Measurements from ENCODE around the gene CHAF1A.

The CHAF1A gene

DNA sequence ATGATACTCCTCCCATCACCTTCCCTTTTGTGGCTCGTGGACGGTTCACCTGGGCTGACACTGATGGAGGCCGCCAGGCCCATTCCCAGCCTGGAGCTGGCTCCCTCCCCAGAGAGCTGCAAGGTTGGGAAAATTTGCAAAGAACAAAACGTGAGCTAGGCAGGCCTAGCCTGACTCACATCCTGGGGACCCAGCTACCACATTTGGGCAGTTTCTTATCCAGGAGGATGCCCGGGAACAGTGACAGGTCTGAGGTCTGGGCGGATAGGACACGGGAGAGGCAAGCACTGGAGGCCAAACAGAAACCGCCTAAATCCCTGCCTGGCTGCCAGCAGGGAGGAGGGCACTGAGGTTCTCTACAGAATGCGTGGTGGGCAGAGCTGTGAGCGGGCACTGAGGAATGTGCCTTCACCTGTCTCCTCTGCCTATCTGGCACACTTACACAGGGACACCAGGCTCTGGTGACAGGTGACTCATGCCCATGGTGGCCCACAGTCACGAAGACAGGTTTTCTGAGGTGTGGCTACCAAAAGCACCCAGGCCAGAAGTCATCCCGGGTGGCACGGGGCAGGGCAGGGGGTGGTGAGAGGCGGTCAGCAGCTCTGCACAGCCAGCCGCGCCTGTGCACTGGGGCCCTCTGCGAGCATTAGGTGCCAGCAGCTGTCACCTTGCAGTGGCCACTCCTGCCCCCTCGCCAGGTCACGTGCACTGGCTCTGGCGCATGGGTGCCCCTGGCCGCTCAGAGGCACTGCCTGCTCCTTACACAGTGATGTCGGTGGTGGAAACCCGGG is 25.3 kb upstream of the CHAF1A start:
- no peak for DNase-seq (ENCODE audit: low read depth in 3 of 3)

DNA sequence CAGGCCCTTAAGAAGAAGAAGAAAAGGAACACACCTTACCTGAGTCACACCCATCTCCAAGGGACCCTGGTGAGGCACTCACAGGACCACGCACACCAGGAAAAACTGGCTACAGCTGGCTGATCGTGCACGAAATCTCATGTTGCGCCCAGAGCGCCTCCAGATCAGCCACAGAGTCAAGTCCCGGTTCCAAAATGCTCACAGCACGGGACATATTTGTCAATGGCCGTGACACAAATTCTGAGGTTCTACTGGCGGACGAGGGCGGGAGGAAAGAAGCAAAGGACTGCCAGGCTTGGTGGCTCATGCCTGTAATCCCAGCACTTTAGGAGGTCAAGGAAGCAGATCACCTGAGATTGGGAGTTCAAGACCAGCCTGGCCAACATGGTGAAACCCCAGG is 23.6 kb upstream of the CHAF1A start:
- no peak for DNase-seq (ENCODE audit: low read depth in 3 of 3)

DNA sequence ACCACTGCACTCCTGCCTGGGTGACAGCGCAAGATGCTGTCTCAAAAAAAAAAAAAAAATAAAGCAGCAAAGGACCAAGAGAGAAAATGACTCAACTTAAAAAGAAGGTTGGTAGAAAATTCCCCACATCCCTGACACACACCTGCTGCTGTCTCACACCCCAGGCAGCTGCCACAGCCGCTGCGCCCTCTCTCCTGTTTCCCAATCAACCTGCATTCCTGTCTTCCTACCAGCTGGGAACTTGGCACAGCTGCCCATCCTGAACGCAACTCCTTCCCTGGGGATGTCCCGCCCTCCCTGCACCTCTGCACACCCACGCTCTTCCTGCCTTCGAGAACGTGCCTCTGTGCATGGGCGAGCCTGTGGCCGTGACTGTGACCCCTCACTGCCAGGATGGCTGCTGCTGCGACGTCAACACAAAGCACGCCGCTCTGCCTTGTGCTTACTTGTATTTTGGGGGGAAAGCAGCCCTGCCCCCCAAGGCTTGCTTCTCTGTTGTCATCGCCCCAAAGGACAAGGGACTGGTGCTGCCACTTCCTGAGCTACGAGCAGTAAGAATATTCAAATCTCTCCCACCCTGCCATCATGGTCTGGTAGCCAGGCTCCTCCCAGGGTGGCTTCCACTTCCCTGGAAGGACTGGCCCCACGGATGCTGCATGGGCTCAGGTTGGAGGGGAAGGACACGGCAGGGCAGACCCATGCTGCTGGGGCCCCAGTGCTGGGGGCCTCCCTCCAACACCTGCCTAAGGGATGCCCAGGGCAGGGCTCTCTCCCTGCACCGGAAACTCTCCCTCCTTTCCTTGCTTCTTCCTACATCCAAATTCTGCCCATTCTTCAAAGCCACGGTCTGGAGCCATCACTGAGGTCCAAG is 22.8 kb upstream of the CHAF1A start:
- DNase-seq (ENCODE audit: low read depth in 3 of 3): peak in 1 of 3 experiments; percentile 46

DNA sequence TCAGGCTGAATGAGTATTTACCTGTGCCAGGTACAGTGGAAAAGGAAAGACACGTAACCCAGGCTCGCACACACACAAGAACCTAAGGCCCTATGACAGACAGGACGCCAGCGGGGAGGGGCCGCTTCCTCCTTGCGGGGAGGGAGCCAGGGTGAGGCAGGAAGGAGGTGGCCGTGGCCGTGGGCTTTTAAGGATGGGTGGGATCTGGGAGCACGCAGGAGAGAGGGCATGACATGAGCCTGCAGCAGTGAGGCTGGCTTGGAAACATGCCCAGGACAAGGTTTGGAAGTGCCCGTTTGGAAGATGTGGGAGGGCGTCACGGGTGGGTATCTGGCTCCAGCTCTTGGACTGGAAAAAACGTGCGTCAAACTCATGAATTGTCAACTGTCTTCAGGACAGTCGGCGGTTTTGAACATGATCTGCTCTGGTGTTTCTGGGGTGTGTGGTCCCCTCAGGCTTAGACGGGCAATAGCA is 22.1 kb upstream of the CHAF1A start:
- peak in 2 of 3 experiments; percentile 16 to 44 for DNase-seq (ENCODE audit: low read depth in 3 of 3)

- no peak for DNase-seq (ENCODE audit: low read depth in 3 of 3)
These were observed 17.0 kb upstream of the CHAF1A start for GRCh38 chr19:4385291-4386040.

DNA sequence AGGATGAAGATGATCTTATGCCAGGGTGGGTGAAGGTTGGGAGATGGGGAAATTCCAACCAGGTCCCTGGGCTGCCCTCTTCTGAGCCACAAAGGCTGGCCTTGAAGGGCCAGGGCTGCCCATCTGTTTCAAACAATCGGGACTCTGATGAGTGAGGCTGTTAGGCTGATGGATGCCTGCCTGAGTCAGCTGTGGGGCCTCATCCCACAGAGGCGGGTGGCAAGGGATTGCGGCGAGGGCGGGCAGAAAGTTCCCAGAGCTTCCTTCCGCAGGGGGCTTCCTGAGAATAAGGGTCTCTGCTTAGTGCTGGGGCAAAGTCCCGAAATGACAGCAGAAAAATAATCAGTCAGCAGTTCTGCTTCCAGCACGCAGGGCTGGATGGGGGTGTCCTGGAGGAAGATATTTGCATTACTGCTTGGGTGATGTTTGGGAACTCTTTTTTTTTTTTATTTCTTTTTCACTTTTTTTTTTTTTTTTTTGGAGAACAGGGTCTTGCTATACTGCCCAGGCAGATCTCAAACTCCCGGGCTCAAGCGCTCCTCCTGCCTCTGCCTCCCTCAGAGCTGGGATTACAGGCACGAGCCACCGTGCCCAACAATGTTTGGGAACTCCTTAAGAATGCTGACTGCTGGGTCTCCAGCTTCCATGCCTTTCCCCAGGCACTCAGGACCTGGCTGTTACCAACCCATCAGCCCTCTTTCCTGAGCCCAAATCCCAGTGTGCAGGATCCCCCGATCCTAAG is 16.2 kb upstream of the CHAF1A start:
- no peak for DNase-seq (ENCODE audit: low read depth in 3 of 3)

- no peak for DNase-seq (ENCODE audit: low read depth in 3 of 3)
These were observed 13.9 kb upstream of the CHAF1A start for GRCh38 chr19:4388337-4389063.

DNA sequence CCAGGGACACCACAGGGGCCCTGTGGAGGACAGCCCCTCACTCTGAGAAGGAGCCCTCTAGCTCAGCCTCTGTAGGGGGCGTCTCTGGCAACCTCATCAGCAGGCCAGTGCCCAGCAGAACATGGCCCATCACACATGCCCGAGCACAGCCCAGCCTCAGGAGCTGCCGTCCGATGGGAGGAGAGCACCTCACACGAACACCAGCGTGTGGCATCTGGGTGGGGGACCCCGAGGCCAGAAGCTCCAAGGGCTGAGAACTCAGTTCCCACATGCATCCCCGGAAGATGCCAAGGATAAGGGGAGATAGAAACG is 13.4 kb upstream of the CHAF1A start:
- no peak for DNase-seq (ENCODE audit: low read depth in 3 of 3)

- no peak for DNase-seq (ENCODE audit: low read depth in 3 of 3)
These were observed 12.9 kb upstream of the CHAF1A start for GRCh38 chr19:4389511-4390016.

- no peak for DNase-seq (ENCODE audit: low read depth in 3 of 3)
These were observed 12.3 kb upstream of the CHAF1A start for GRCh38 chr19:4390017-4390566.

- DNase-seq (ENCODE audit: low read depth in 3 of 3): no peak
These were observed 11.7 kb upstream of the CHAF1A start for GRCh38 chr19:4390567-4391305.

DNA sequence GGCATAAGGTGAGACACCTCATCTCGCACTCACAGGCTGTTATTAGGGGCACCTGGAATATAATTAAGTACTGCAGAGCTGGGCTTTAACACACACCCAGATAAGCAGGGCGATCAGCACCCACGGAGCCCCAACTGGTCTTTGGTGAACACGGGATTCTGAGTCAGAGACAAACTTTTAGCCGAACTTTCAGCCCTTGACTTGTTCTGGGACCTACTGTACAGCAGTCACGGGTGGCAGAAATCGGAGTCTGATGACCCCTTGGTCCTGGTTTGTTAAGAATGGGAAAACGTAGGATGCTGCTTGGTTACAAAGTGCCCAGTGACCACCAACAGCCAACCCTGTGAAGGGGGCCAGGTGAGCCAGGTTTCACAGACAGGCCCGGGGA is 11.1 kb upstream of the CHAF1A start:
- no peak for DNase-seq (ENCODE audit: low read depth in 3 of 3)

- no peak for DNase-seq (ENCODE audit: low read depth in 3 of 3)
These were observed 10.5 kb upstream of the CHAF1A start for GRCh38 chr19:4391701-4392483.

- no peak for DNase-seq (ENCODE audit: low read depth in 3 of 3)
These were observed 8.4 kb upstream of the CHAF1A start for GRCh38 chr19:4393947-4394590.

GRCh38 chr19:4396949-4397783 is 5.3 kb upstream of the CHAF1A start:
- DNase-seq (ENCODE audit: low read depth in 3 of 3): no peak

DNA sequence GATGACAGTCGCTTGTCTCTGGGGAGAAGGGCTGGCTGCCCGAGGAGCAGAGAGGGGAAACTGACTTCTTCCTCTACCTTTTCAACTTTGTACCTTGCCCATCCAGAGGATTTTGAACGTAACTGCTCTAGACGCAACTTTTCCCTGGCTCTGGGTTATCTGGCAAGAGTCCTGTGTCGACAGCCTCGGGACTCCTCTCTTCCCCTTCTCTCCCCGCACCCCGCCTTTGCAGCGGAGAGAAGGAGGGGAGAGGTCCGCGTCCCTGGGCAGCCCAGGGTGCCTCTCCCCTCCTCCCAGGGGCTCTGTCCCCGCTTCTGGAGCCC is 2.7 kb upstream of the CHAF1A start:
- peak in 1 of 3 experiments; percentile 6 for DNase-seq (ENCODE audit: low read depth in 3 of 3)

DNA sequence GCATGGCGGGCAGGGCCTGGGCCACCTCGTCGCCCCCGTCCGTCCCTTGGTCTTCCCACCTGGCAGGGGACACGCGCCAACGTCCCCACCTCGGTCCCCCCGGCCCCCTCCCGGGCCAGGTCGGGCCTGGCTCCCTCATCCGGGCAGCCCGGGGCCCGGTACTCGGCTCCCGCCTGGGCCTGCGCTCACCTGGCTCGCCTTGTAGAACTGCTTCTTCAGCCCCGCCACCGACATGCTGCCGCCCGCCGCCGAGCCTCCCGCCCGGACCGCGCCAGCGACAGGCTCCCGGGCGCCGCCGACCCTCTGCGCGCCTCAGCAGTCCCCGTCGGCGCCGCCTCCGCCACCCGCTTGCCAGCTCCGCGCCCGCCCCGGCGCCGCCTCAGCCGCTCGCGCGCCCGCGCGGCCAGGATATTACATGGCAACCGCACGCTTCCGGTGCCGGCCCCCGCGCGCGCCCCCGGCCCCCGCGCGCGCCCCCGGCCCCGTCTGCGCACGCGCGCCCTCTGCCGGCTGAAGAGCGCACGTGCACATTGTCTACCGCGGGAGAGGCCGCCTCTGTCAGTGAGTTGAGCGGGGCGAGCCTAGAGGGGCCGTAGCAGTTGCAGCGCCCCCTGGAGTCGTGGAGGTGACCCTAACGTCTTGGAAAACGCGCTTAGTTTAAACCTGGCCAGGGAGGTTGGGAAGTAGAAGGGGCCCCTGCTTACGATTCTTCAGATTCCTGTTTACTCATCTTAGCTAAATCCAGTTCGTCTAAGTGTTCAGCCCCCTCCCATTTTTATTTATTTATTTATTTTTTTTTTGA is 2.1 kb upstream of the CHAF1A start, which contains the start of gene SH3GL1:
SH3GL1 (minus strand) TSS at position 413 of the 802 bp plus-strand sequence; CDS start at position 234, 179 bp downstream.
- DNase-seq (ENCODE audit: low read depth in 3 of 3): peak; percentile 89 to 90 (median 89)

Data from stimulated activated CD4-positive, alpha-beta T cell treated with anti-CD3 and anti-CD28 coated beads, TNF-alpha, amount 100 ng/mL, for 24 hours (primary cell).